ENCODE measurements around the gene CDK13. TPM values are rescaled to one million over a fixed set of nuclear protein-coding genes. Genes with fewer than 3 reads are reported as not detected.
A peak's percentile ranks its signal among the peaks of the same experiment; 100 is the strongest.

CDK13 gene
- total RNA-seq, 1 donor from 2014 or later, result 50.2 TPM

GRCh38 chr7:40015790-40016296, 65.8 kb downstream of the CDK13 start:
- no peak overlapping the region for H3K27ac Mint-ChIP-seq (ENCODE audit: unreplicated experiment)

GRCh38 chr7:40019558-40019957, 69.5 kb downstream of the CDK13 start:
- DNase-seq (ENCODE audit: low read depth, low spot score), result no peak
- Mint-ChIP-seq H3K36me3 (ENCODE audit: low read depth) (peaks cover 9% of the 10 kb centered on the region), H3K4me3 (no peak overlapping the region), H3K9me3 (no peaks in the 10 kb centered on the region), H3K27ac (ENCODE audit: unreplicated experiment) (no peak overlapping the region), H3K4me1 (no peaks in the 10 kb centered on the region), H3K27me3 (ENCODE audit: low read depth) (no peaks in the 10 kb centered on the region)
- TF ChIP-seq CTCF (conservative IDR thresholded peaks at IDR 0.05), result no peak

More at GRCh38 chr7:40015790-40016296, 65.8 kb downstream of the CDK13 start:
- no peak for TF ChIP-seq CTCF (conservative IDR thresholded peaks at IDR 0.05)
- Mint-ChIP-seq H3K9me3 (no peaks in the 10 kb centered on the region), H3K4me1 (no peaks in the 10 kb centered on the region), H3K27me3 (ENCODE audit: low read depth) (no peaks in the 10 kb centered on the region), H3K4me3 (no peak overlapping the region), H3K36me3 (ENCODE audit: low read depth) (peaks cover 9% of the 10 kb centered on the region)
- no peak for DNase-seq (ENCODE audit: low read depth, low spot score)

GRCh38 chr7:40024048-40024447, 74.0 kb downstream of the CDK13 start:
- Mint-ChIP-seq H3K9me3 (no peaks in the 10 kb centered on the region), H3K27me3 (ENCODE audit: low read depth) (no peaks in the 10 kb centered on the region), H3K27ac (ENCODE audit: unreplicated experiment) (peak overlapping the region; percentile 6), H3K4me3 (no peak overlapping the region), H3K4me1 (no peaks in the 10 kb centered on the region), H3K36me3 (ENCODE audit: low read depth) (peaks cover 8% of the 10 kb centered on the region)
- no peak for DNase-seq (ENCODE audit: low read depth, low spot score)
- no peak for TF ChIP-seq CTCF (conservative IDR thresholded peaks at IDR 0.05)

- Mint-ChIP-seq H3K27ac (ENCODE audit: unreplicated experiment) (no peak overlapping the region), H3K27me3 (ENCODE audit: low read depth) (no peaks in the 10 kb centered on the region), H3K4me3 (no peak overlapping the region), H3K4me1 (no peaks in the 10 kb centered on the region), H3K9me3 (no peaks in the 10 kb centered on the region), H3K36me3 (ENCODE audit: low read depth) (peaks cover 8% of the 10 kb centered on the region)
- TF ChIP-seq CTCF (conservative IDR thresholded peaks at IDR 0.05), result no peak
- no peak for DNase-seq (ENCODE audit: low read depth, low spot score)
These were observed 74.8 kb downstream of the CDK13 start for GRCh38 chr7:40024841-40025240.

GRCh38 chr7:40027545-40027944, 77.5 kb downstream of the CDK13 start:
- H3K9me3 Mint-ChIP-seq, result no peaks in the 10 kb centered on the region
- H3K4me3 Mint-ChIP-seq, result no peak overlapping the region
- no peak for DNase-seq (ENCODE audit: low read depth, low spot score)
- peaks cover 13% of the 10 kb centered on the region for H3K36me3 Mint-ChIP-seq (ENCODE audit: low read depth)
- H3K27me3 Mint-ChIP-seq (ENCODE audit: low read depth), result no peaks in the 10 kb centered on the region
- H3K4me1 Mint-ChIP-seq, result no peaks in the 10 kb centered on the region
- H3K27ac Mint-ChIP-seq (ENCODE audit: unreplicated experiment), result no peak overlapping the region
- TF ChIP-seq CTCF (conservative IDR thresholded peaks at IDR 0.05), result no peak
